SU-DHL-6 (cell line): ENCODE measurements around the gene CWF19L2.

Experiments
- H2AFZ ChIP-seq: fragments of 200-600 bp; sonication (generic); 2 replicates; pipeline ENCODE4 v1.6.1; 2014; ENCODE audit warnings: low read depth, mild to moderate bottlenecking, moderate library complexity, mixed read lengths, antibody characterized with exemption, low read length; ENCODE audit not compliant: severe bottlenecking
- H3F3A ChIP-seq: fragments of 200-600 bp; shearing (Covaris generic); 2 replicates; pipeline ENCODE4 v1.6.0; 2016; ENCODE audit warnings: antibody characterized with exemption, mild to moderate bottlenecking; ENCODE audit not compliant: insufficient read depth
- H3K27ac ChIP-seq: fragments of 200-600 bp; sonication (generic); 2 replicates; pipeline ENCODE4 v1.5.1; 2016; ENCODE audit warnings: low read depth, mild to moderate bottlenecking, low read length, moderate library complexity, mixed read lengths
- H3K27me3 ChIP-seq: fragments of 200-600 bp; sonication (generic), shearing (Covaris generic); 2 replicates; pipeline ENCODE4 v1.6.0; 2014; ENCODE audit warnings: mild to moderate bottlenecking, low read length
- H3K36me3 ChIP-seq: fragments of 200-600 bp; sonication (generic); 2 replicates; pipeline ENCODE4 v1.6.1; 2014; ENCODE audit warnings: mild to moderate bottlenecking, low read length, mixed read lengths
- H3K4me2 ChIP-seq: fragments of 300-600, 200-600 bp; shearing (Covaris generic), sonication (generic); 2 replicates; pipeline ENCODE4 v1.6.0; 2014; ENCODE audit warnings: low read length, low read depth, mild to moderate bottlenecking; ENCODE audit not compliant: poor library complexity, severe bottlenecking
- H3K4me3 ChIP-seq: fragments of 200-600 bp; sonication (generic); 2 replicates; pipeline ENCODE4 v1.5.1; 2014; ENCODE audit warnings: antibody characterized with exemption, low read length, mild to moderate bottlenecking, mixed read lengths; ENCODE audit not compliant: insufficient read depth, poor library complexity, severe bottlenecking
- H3K79me2 ChIP-seq: fragments of 200-600 bp; sonication (generic); 2 replicates; pipeline ENCODE4 v1.6.1; 2014; ENCODE audit warnings: mild to moderate bottlenecking, low read length, moderate library complexity; ENCODE audit not compliant: insufficient read depth
- H3K9ac ChIP-seq: fragments of 200-600 bp; sonication (generic); 2 replicates; pipeline ENCODE4 v1.7.0; 2014; ENCODE audit warnings: mild to moderate bottlenecking, low read length
- H3K9me2 ChIP-seq: fragments of 200-600 bp; sonication (generic); replicated peaks from 2 replicates; pipeline ENCODE4 v1.6.1; 2014; ENCODE audit warnings: low read length; ENCODE audit not compliant: insufficient read depth
- H3K9me3 ChIP-seq: fragments of 200-600 bp; sonication (generic); 2 replicates; pipeline ENCODE4 v1.6.1; 2014; ENCODE audit warnings: low read length, mixed read lengths; ENCODE audit not compliant: insufficient read depth
- H4K20me1 ChIP-seq: fragments of 200-600 bp; sonication (generic); 2 replicates; pipeline ENCODE4 v1.6.1; 2014; ENCODE audit warnings: low read depth, mild to moderate bottlenecking, antibody characterized with exemption, low read length, moderate library complexity, mixed read lengths
- CTCF ChIP-seq: fragments of 200-600 bp; sonication (generic); IDR thresholded peaks from one replicate; pipeline ENCODE4 v1.5.1; 2017; ENCODE audit warnings: antibody characterized with exemption, mild to moderate bottlenecking, low read length, moderate library complexity; ENCODE audit not compliant: insufficient read depth, poor library complexity, severe bottlenecking
- EZH2phosphoT487 ChIP-seq: fragments of 200-600 bp; sonication (generic), shearing (Covaris generic); conservative IDR thresholded peaks from 2 replicates; pipeline ENCODE4 v1.6.1; 2018; ENCODE audit warnings: mild to moderate bottlenecking, antibody characterized with exemption, low read length, moderate library complexity, mixed read lengths

The CWF19L2 gene

DNA sequence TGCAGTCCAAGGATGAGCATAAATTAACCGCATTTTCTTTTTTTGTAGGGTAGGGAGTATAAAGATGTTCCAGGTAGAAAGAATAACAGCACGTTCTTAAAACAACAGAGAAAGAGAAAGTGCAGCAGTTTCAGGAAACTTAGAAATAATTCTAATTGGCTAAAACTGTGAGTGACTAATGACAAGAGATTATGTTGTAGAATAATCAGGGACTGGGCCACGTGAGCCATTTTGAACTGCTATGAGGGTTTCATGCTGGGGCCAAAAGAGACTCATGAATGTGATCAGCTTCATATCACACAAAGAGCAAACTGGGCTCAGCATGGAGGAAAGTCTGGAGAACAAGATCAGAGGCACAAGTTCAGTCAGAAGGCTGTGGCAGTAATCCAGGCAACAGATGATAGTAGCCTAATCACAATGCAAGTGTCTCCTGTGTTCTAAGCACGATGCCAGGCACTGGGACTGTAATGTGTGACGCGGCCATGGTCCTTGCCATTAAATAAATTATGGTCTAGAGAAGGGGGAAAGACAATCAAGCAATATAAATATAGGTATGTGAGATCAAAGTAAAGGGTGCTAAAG lies 17.9 kb downstream of the CWF19L2 start:
- Histone ChIP-seq H4K20me1 (no peaks in the 10 kb centered on the region), H3K27me3 (no peaks in the 10 kb centered on the region), H3K9me2 (no peaks in the 10 kb centered on the region), H3K79me2 (no peaks in the 10 kb centered on the region), H3K4me2 (no peak overlapping the region), H3K4me3 (no peak overlapping the region), H3F3A (no peaks in the 10 kb centered on the region), H3K36me3 (peaks cover 20% of the 10 kb centered on the region; the same call in 1 of the 2 replicates), H2AFZ (no peak overlapping the region), H3K9me3 (no peaks in the 10 kb centered on the region), H3K27ac (no peak overlapping the region), H3K9ac (no peak overlapping the region)
- no peak for TF ChIP-seq EZH2phosphoT487
- no peak for TF ChIP-seq CTCF

GRCh38 chr11:107438148-107438547 lies 19.5 kb downstream of the CWF19L2 start:
- H3K4me3 ChIP-seq, result no peak overlapping the region
- H3K9me3 ChIP-seq, result no peaks in the 10 kb centered on the region
- no peaks in the 10 kb centered on the region for H3F3A ChIP-seq
- no peaks in the 10 kb centered on the region for H3K9me2 ChIP-seq
- H3K27me3 ChIP-seq, result no peaks in the 10 kb centered on the region
- no peak overlapping the region for H3K27ac ChIP-seq
- H4K20me1 ChIP-seq, result no peaks in the 10 kb centered on the region
- H2AFZ ChIP-seq, result no peak overlapping the region
- H3K4me2 ChIP-seq, result no peak overlapping the region
- no peaks in the 10 kb centered on the region for H3K79me2 ChIP-seq
- H3K36me3 ChIP-seq, result peaks cover 22% of the 10 kb centered on the region; the same call in 1 of the 2 replicates
- H3K9ac ChIP-seq, result no peak overlapping the region
- TF ChIP-seq CTCF, result no peak
- no peak for TF ChIP-seq EZH2phosphoT487

GRCh38 chr11:107430525-107430924 lies 27.1 kb downstream of the CWF19L2 start:
- H3K27me3 ChIP-seq, result no peaks in the 10 kb centered on the region
- TF ChIP-seq CTCF, result no peak
- TF ChIP-seq EZH2phosphoT487, result no peak
- no peaks in the 10 kb centered on the region for H3K9me2 ChIP-seq
- no peak overlapping the region for H3K27ac ChIP-seq
- no peak overlapping the region for H3K4me3 ChIP-seq
- peaks cover 5% of the 10 kb centered on the region; the same call in 1 of the 2 replicates for H3K36me3 ChIP-seq
- no peak overlapping the region for H3K9ac ChIP-seq
- H3F3A ChIP-seq, result no peaks in the 10 kb centered on the region
- no peaks in the 10 kb centered on the region for H3K79me2 ChIP-seq
- H4K20me1 ChIP-seq, result no peaks in the 10 kb centered on the region
- no peak overlapping the region for H3K4me2 ChIP-seq
- no peaks in the 10 kb centered on the region for H3K9me3 ChIP-seq
- H2AFZ ChIP-seq, result no peak overlapping the region
